ENCODE measurements around the gene KRTCAP2.

Gene KRTCAP2

DNA sequence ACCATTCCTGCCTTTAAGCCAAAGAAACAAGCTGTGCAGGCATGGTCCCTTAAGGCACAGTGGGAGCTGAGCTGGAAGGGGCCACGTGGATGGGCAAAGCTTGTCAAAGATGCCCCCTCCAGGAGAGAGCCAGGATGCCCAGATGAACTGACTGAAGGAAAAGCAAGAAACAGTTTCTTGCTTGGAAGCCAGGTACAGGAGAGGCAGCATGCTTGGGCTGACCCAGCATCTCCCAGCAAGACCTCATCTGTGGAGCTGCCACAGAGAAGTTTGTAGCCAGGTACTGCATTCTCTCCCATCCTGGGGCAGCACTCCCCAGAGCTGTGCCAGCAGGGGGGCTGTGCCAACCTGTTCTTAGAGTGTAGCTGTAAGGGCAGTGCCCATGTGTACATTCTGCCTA is 38.8 kb downstream of the KRTCAP2 start:
- DNase-seq (ENCODE audit: low read depth), result no peak

DNA sequence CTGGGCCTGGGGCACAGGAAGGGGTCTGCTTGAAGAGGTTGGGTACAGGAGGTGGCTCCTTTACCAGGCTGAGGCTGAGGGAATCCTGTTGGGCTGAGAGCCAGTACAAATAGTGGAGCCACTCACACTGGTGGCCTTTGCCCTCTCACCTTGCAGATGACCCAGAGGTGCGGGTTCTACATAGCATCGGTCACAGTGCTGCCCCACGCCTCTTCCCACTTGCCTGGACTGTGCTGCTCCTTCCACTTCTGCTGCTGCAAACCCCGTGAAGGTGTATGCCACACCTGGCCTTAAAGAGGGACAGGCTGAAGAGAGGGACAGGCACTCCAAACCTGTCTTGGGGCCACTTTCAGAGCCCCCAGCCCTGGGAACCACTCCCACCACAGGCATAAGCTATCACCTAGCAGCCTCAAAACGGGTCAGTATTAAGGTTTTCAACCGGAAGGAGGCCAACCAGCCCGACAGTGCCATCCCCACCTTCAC is 39.3 kb downstream of the KRTCAP2 start:
- DNase-seq (ENCODE audit: low read depth), result no peak

DNA sequence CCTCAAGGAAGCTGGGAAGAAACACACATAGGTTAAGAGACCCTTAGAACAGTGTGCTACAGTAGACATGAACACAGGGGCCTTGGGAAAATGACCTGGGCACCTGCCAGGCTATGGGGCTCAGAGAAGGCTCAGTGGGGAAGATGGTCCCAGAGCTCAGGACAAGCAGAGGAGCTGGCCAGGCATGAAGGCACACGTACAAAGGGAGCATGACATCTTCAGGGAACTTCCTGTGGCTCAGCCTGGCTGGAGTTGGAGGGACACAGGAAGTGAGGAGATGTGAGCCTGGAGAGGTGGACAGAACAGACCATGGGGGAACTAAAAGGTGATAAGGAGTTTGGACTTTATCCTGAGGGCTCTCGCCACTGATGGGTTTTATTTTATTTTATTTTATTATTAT is 41.2 kb downstream of the KRTCAP2 start:
- no peak for DNase-seq (ENCODE audit: low read depth)

DNA sequence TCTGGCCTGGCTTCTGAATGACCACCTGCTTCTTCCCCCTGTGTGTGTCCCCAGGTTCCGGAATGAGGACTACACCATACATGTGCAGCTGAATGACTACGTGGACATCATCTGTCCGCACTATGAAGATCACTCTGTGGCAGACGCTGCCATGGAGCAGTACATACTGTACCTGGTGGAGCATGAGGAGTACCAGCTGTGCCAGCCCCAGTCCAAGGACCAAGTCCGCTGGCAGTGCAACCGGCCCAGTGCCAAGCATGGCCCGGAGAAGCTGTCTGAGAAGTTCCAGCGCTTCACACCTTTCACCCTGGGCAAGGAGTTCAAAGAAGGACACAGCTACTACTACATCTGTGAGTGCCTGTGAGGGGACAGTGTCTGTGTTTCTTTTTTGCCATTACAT is 41.8 kb downstream of the KRTCAP2 start:
- no peak for DNase-seq (ENCODE audit: low read depth)

DNA sequence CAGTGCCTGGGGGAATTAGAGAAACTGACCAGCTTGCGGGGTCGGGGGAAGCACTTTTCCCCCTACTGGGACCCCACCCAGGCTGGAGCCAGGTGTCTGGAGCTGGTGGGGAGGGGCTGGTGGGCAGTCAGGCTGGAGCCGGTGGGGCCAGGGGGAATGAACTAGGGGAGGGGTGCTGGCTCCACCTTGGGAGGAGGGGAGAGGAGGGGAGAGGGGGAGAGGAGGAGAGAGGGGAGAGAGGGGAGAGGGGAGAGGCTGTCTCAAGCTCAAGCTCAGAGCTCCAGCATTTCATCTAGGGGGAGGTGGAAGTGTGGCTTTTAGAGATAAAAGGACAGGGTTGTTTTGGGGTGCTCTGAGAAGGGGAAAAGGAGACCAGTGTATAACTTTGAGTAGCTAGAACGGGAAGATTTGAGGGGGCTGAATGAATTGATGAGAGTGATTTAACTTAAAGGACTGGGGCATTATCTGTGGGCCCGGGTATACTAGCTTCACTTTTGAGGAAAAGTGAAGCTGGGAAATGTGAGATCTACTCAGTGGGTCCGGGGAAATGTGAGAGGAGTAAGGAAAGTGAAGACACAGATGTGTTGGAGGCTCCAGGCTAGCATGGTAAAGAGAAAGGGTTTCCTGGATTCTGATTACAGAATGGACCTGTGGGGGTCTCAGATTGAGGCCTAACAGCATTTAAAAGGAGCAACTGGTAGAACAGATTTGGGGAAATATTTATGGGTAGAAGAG is 42.7 kb downstream of the KRTCAP2 start:
- DNase-seq (ENCODE audit: low read depth), result no peak

DNA sequence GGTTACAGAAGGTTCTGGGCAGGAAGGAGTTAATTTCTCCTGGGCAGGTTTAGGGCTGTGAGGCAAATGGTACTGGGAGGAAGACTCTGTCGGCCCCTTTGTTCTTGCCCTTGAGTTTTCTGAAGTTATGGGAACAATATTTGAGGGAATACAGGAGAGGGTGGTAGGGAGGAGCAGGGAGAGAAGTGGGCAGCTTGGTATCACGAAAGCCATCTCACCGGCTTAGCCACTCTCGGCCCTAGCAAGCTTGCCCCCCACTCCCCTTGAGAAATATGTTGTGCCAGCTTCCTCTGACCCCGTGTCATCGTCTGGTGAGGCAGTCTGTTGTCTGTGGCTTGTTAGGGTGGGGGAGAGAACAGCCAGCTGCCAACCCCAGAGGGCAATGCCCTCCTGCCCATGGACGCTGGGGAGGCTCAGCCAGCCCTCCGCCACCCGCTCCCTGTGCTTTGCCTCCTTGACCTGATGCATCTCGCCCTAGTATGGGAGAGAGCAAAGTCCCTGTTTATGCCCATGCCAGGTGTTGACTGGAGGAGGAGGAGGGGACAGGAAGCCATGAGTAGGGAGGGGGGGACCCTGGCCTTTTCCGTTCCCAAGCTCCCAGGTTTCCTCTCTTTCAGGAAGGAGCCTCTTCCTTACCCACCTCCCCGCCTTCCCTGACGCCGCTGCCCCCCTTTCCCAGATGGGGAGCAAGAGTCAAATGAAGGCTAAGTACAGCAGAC is 44.2 kb downstream of the KRTCAP2 start:
- DNase-seq (ENCODE audit: low read depth), result no peak

DNA sequence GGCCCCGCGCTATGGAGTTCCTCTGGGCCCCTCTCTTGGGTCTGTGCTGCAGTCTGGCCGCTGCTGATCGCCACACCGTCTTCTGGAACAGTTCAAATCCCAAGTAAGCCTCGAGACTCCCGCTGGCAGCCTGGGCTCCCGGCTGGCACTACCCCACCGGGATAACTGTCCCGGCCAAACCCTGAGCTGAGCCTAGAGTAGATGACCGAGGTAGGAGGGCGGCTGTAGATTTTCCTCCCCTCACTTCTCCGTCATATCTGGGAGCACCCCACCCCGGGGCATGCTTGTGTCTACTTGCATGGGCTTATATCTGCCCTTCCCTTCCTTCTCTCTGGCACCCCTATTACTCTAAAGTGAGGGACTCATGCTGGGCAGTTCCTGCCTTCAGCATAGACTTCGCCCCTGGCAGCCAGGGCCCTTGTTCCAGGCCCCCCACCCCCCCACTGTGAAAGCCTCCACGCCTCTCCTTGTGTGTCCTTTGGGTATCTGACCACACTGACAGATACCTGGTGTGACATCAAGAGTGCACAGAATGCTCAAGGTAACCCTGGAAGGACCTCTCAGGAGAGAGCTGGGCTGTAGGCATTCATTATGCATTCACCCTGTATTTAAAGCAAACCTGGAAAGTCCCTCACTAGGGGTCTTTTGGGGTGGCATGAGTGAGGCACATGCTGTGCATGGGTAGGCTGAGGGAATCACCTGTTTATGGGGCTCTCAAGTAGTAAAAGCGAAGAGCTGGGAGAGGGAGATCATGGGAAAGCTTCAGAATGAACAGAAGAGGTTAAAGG is 44.9 kb downstream of the KRTCAP2 start:
- no peak for DNase-seq (ENCODE audit: low read depth)

DNA sequence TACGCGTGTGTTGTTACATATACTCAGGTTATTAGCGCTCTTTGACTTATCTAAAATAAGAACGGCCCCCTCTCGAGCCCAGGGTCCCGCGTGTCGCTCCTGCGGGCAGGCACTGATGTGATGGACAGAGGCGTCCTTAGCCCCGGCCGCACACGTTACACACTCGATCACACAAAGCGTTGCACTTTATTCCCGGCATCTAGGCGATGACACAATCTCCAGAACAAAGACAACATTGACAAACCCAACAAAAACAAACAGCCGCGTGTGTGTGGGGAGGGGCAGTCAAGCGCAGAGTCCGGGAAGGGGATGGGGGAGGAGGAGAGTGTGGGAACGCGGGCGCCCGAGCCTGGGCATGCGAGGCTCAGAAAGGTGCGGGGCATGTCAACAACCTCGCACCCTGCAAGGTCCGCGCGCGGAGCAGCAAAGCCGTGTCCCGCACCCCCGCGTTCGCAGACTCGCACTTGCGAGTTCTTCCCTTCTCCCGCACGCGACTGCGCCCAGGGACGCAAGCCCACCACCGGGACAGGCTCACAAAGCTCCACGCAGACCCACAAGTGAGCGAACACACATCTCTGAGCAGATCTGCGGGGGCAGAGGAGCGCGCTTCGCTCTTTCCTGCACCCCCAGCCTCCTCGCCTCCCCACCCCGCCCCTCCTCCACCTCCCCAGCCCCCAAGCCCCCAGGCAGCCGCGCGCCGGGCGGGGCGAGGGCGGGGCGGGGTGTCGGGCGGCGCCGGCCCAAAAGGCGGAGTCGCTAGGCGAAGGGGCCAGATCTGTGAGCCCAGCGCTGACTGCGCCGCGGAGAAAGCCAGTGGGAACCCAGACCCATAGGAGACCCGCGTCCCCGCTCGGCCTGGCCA is 45.8 kb downstream of the KRTCAP2 start, which contains the start of gene EFNA1:
TSS of gene EFNA1 (plus strand) at position 772 of the 862 bp plus-strand sequence. CDS start 102 bp downstream, outside the sequence.
- DNase-seq (ENCODE audit: low read depth), result no peak

DNA sequence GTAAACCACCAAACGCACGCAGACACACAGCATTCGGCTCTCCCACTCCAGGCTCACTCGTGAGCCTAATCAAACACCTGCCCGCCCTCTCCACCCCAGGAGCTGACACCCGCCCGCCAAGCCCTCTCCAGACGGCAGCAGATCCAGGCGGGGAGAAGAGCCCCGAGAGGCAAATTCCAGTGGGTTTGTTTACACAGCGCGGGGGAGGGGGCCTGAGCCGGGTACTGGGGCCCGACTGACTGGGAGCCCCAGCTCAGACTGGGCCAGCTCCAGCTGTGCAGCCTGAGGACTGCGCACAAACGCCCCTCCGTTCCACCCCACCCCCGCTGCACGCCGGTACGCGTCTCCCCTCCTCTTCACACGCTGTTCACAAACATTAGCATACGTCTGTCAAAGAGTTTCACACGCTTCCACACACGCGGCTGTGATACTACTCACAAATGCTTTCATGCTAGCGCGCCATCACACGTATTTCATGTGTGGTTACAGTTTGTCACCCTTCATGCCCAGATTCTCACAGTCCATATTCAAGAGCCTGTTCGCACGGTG is 46.5 kb downstream of the KRTCAP2 start:
- DNase-seq (ENCODE audit: low read depth), result no peak

DNA sequence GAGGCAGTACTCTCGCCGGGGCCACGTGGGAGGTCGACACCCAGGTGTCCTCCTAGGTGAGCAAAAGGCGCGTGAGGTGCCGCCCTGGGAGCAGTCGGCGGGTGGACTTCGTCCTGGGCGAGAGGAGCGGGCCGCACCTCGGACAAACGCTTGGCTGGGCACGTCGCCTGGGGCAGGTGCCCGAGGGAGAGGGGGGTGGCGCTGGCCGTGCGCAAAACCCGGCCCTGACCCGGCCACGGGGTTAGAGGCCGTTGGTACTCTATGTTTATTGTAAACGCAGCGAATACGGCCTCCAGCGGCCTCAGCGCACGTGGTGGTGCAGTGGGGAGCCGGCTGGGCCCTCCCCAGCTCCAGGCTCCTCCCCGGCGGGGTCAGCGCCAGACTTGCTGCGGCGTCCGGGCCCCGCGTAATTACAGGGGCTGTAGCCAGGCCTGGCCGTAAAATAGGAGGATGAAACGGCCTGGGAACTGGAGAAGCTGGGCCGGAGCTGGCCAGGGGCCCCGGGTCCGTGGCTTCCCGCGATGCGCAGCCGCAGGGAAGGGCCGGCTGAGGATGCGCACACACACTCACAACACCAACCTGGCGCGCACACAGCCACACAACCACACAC is 47.1 kb downstream of the KRTCAP2 start:
- no peak for DNase-seq (ENCODE audit: low read depth)

DNA sequence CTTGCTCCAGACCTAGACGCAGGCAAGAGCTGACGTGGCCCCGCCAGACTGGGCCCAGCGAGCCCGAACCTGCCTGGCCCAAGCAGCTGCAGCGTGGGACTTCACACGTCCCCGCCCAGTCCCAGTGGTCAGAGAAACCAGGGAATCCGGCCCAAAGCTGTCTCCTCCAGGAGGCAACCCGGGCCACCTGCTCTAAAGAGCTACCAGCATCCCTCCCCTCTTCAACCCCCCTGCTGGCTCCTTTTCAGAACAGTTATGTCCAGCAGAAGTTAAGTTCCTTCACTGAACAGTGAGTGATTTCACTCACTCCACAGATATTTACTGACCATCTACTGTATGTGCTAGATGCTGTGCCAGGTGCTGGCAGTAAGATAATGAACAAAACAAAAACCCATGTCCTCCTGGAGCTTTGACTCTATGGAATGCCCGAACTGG is 47.6 kb downstream of the KRTCAP2 start:
- no peak for DNase-seq (ENCODE audit: low read depth)

DNA sequence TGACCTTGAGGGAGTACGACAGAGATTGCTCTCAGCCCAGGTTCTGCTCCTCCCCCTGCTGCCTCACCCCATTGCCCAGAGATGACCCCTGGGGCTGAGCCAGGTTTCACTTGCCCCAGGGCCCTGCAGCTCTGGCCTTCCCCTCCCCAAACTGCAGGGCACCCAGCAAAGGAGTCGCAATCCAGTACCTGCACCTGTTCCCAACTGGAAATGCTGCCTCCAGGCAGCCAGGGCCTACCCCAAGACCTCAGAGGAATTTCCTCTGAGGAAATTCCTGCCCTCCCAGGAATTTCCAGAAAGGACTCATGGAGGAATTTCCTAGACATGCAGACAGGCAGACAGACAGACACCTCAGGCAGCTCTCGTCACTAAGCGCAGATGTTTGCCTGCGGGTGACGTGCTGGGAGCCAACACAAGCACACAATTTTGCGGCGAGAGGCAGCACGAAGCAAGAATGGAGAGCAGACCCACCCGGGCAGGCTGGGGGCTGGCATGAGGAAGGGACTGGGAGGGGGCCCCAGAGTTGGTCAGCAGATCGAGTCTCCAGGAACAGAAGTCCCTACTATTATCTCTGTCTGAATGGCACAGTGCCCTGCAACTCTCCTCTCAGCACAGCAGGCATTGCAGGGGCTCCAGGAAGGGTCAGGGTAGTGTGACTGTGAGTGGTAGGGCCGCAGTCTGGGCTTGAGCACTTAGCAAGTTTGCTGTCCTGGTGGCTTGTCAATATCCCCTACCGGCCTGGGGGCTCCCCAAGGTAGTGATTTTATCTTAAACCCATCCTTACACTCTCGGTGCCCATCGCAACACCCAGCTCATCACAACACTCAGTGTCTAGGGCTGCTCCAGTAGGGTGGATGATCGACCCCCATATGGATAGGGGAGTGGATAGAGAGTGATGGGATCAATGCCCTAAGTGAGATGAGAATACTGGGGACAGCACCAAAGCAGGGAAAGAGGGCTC is 48.3 kb downstream of the KRTCAP2 start:
- no peak for DNase-seq (ENCODE audit: low read depth)

DNA sequence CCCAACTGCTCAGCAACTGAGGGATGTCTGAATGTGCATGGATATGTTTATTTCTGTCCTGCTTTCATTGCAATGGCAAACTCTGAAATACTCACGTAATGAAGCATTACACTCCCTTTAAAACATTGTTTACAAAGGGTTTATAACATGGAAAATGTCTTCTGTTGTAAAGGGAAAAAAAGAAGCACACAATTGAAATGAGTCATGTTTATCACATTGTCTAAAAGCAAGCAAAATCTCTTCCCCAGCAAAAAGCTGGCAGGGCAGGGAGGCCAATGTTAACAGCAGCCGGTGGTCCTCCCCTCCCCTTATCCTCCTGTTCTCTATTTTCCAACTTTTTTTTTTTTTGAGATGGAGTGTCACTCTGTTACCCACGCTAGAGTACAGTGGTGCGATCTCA is 49.3 kb downstream of the KRTCAP2 start:
- no peak for DNase-seq (ENCODE audit: low read depth)

DNA sequence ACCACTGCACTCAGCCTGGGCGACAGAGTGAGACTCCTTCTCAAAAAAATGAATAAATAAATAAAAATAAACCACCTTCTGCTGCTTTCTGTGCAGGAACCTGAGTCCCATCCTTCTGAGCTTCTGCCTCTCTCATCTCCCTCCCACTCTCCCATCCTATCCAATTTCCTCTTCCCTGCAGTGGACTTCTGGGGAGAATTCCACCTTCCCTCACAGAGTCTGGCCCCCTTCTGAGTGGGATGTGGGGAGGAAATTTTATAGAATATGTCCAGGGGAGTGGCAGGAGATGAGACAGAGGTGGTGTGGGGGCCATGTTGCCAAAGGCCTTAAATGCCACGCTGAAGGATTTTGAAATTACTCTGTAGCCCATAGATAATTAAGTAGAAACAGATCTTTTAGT is 50.8 kb downstream of the KRTCAP2 start:
- no peak for DNase-seq (ENCODE audit: low read depth)

DNA sequence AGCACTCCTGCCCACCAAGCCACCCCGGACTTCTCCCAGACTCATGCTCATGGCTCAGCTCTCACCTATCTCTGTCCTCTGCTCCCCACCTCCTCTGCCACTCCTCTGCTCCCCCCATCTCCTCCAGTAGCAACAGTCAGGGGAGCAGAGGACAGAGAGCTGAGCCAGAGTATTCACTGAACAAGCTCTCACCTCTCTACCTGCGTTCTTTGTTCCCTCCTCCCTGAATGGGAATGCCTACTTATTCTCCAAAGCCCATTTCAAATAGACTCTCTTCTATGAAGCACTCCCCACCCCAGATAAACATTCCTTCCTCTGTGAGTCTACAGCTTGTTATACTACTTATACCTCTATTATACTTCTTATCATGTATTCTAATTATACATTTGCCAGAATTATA is 51.9 kb downstream of the KRTCAP2 start:
- no peak for DNase-seq (ENCODE audit: low read depth)

DNA sequence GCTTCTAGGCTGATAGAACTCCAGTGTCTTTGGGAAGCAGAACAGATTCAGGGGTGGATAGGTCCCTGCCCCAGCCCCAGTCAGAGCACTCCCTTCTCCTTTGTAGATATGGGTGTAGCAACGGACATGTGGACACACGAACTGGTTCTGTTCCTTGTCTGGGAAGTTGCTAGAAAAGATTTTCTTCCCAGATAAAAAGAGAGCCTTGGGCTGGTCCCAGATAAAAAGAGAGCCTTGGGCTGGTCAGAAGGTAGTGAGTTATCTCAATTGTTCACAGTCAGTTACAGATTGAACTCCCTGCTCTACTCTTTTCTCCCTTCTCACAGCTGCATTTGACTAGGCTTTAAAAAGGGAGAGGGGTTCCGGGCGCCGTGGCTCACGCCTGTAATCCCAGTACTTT is 52.9 kb downstream of the KRTCAP2 start:
- no peak for DNase-seq (ENCODE audit: low read depth)

Data from stimulated activated CD8-positive, alpha-beta memory T cell treated with anti-CD3 and anti-CD28 coated beads, Interleukin-15, amount 100 ng/mL, for 1 hour (primary cell).